Naive thymus-derived CD8-positive, alpha-beta T cell (primary cell): ENCODE measurements around the gene ELOVL1. TPM values are rescaled to one million over a fixed set of nuclear protein-coding genes. Genes with fewer than 3 reads are reported as not detected.

ENCODE experiments used
- ATAC-seq, 2 donors: fragments of 150-1000 bp; cut with Tn5 transposase in 1 of 2; sonication (Bioruptor Pico), chemical (Tn5 transposase) in 1 of 2; 1 replicate in 1 of 2; 2 replicates in 1 of 2; pipeline ENCODE4 v1.10.0; 2021; ENCODE audit warnings: mild to moderate bottlenecking in 2 of 2, moderate library complexity in 2 of 2
- POLR2A ChIA-PET: fragments of 350-600 bp; sonication (Branson Sonifier 250); formaldehyde crosslinking; loops from one replicate; lab custom pipeline; 2021; ENCODE audit warnings: antibody characterized with exemption; lab: Charles Lee
- DNase-seq, 10 donors: peaks; one replicate each; pipeline versions ENCODE4 v3.0.0 to v3.0.0-alpha.2; 2020 to 2022
- H3K27ac Mint-ChIP-seq, 10 donors: one replicate each; pipeline ENCODE4 v1.8.0; 2020 to 2022; ENCODE audit warnings: mild to moderate bottlenecking in 10 of 10, mixed read lengths in 10 of 10, moderate library complexity in 4 of 10, inconsistent platforms in 1 of 10
- H3K27me3 Mint-ChIP-seq, 5 donors: one replicate each; pipeline ENCODE4 v1.8.0; 2021 to 2022; ENCODE audit warnings: mixed read lengths in 5 of 5
- H3K36me3 Mint-ChIP-seq, 3 donors: one replicate each; pipeline ENCODE4 v1.8.0; 2020 to 2022; ENCODE audit warnings: mixed read lengths in 3 of 3, mild to moderate bottlenecking in 2 of 3, inconsistent platforms in 1 of 3
- H3K4me1 Mint-ChIP-seq, 4 donors: one replicate each; pipeline ENCODE4 v1.8.0; 2021 to 2022; ENCODE audit warnings: mixed read lengths in 4 of 4
- H3K4me3 Mint-ChIP-seq, 10 donors: one replicate each; pipeline ENCODE4 v1.8.0; 2020 to 2022; ENCODE audit warnings: mild to moderate bottlenecking in 10 of 10, mixed read lengths in 10 of 10, moderate library complexity in 6 of 10, inconsistent platforms in 1 of 10
- H3K9me3 Mint-ChIP-seq, 9 donors: one replicate each; pipeline ENCODE4 v1.8.0; 2020 to 2022; ENCODE audit warnings: mixed read lengths in 9 of 9, mild to moderate bottlenecking in 3 of 9, inconsistent platforms in 1 of 9, moderate library complexity in 1 of 9
- polyA plus RNA-seq, 3 donors: library from polyadenylated mRNA; unstranded; fragments of 300-500 nt; fragmentation: Illumina TruSeq; gene quantifications; one replicate each; pipeline ENCODE4 v1.2.3, GENCODE V29; 2021
- total RNA-seq, 8 experiments: library from RNA in 2 of 8; stranded (reverse) in 2 of 8; gene quantifications; one replicate each; pipeline ENCODE4 v1.2.3 and lab custom pipeline; 2021 to 2026

ELOVL1 gene
- total and polyA plus RNA-seq, 5 experiments from 2014 or later, result 30.3 to 49.4 (median 39.8) TPM

DNA sequence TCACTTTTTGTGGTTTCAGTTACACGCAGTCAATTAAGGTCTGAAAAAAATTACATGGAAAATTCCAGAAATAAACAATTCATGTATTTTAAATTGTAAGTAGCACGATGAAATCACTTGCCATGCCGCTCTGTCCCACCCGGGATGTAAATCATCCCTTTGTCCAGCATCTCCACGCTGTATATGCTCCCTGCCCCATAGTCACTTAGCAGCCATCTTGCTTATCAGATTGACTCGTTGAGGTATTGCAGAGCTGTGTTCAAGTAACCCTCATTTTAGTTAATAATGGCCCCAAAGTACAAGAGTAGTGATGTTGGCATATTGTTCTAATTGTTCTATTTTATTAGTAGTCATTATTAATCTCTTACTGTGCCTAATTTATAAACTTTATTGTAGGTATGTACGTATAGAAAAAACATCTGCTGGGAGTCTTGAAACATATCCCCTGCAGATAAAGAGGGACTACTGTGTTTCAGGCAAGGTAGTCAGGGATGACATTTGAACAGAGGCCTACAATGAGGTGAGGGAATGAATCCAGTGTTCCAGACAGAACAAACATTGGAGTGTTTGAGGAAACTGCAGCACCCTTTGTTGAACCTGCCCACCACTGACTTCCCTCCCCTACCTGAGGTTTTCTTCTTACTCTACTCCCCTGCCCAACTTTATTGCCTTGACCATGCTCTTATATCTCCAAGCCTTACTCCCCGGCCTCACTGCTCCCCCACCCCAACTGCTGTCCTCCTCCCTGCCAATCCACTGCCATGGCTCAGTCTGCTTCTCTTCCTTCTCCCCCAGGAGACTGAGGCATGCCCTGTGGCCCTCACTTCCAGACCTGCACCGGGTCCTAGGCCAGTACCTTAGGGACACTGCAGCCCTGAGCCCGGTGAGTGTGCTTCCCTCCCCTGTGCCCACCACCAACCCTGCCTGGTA, 16.1 kb downstream of the ELOVL1 start:
- Mint-ChIP-seq H3K27ac (peak overlapping the region in 6 of 10 donors; percentile 21 to 98 (median 77)), H3K36me3 (no peaks in the 10 kb centered on the region), H3K4me3 (no peak overlapping the region), H3K9me3 (no peaks in the 10 kb centered on the region), H3K27me3 (no peaks in the 10 kb centered on the region), H3K4me1 (peaks cover 6 to 15% (median 11%) of the 10 kb centered on the region in 4 donors)
- DNase-seq (no peak), ATAC-seq (no peak)
- POLR2A ChIA-PET, result interaction anchor here (1.8 kb wide), 1 partner anchor 15 kb away, joined by 4 read pairs; no protein-coding TSS in a partner anchor

DNA sequence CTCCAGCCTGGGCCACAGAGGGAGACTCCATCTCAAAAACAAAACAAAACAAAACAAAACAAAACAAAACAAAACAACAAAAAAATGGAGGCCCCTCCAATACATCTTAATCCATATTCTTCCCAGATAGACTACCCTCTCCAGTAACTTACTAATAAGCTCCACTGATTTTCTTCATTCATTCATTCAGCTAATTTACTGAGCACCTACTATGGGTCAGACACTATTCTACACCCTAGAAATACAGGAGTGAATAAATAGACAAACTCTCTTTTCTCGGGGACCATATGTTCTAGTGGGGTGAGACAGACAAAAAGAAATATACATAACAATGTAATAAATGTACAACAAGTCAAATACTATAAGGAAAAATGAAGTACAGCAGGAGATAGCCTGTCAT, 16.8 kb downstream of the ELOVL1 start:
- Mint-ChIP-seq H3K27me3 (no peaks in the 10 kb centered on the region), H3K27ac (peak overlapping the region in 6 of 10 donors; percentile 4 to 98 (median 62)), H3K4me3 (no peak overlapping the region), H3K4me1 (peaks cover 6 to 15% (median 11%) of the 10 kb centered on the region in 4 donors), H3K36me3 (no peaks in the 10 kb centered on the region), H3K9me3 (no peaks in the 10 kb centered on the region)
- POLR2A ChIA-PET, result no interaction called here
- ATAC-seq, result no peak
- no peak for DNase-seq

- POLR2A ChIA-PET, result no interaction called here
Measured at GRCh38 chr1:43349594-43350306, 18.1 kb downstream of the ELOVL1 start.

DNA sequence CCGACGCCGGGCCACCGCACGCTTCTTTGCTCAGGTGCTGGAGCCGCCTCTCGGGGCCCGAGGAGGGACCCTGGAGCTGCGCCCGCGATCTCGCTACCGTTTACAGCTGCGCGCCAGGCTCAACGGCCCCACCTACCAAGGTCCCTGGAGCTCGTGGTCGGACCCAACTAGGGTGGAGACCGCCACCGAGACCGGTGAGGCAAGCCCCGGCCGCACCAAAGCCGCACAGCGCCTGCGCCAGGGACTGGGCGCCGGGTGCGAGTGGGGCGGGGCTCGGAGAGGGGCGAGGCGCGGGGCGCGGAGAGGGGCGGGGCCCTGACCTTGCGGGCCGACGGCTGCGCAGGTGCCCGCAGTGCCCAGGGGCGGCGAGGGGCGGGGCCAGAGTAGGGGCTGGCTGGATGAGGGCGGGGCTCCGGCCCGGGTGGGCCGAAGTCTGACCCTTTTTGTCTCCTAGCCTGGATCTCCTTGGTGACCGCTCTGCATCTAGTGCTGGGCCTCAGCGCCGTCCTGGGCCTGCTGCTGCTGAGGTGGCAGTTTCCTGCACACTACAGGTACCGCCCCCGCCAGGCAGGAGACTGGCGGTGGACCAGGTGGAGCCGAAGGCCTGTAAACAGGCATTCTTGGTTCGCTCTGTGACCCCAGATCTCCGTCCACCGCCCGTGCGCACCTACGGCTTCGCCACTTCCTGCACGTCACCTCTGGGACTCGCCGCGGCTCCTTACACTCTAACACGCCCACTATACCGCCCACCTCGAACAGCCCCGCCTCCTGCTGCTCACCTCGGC, 18.8 kb downstream of the ELOVL1 start:
- peaks cover 6 to 14% (median 12%) of the 10 kb centered on the region in 4 donors for H3K4me1 Mint-ChIP-seq
- H3K36me3 Mint-ChIP-seq, result no peaks in the 10 kb centered on the region
- peak; percentile 84 to 92 for ATAC-seq
- peak; percentile 19 to 85 (median 71) for DNase-seq
- POLR2A ChIA-PET, result interaction anchor here (0.9 to 1.1 kb wide), 4 partner anchors 10 to 41 kb away, joined by 3 to 4 read pairs (median 3); partner anchors contain the start of genes CDC20, MED8 and SZT2
- H3K27me3 Mint-ChIP-seq, result no peaks in the 10 kb centered on the region
- peak overlapping the region in 9 of 10 donors; percentile 75 to 98 (median 94) for H3K27ac Mint-ChIP-seq
- H3K9me3 Mint-ChIP-seq, result no peaks in the 10 kb centered on the region
- H3K4me3 Mint-ChIP-seq, result peak overlapping the region; percentile 44 to 87 (median 82)

More at GRCh38 chr1:43349594-43350306, 18.1 kb downstream of the ELOVL1 start:
- Mint-ChIP-seq H3K4me1 (peaks cover 6 to 15% (median 12%) of the 10 kb centered on the region in 4 donors), H3K36me3 (no peaks in the 10 kb centered on the region), H3K4me3 (peak overlapping the region; percentile 44 to 87 (median 82)), H3K9me3 (no peaks in the 10 kb centered on the region), H3K27ac (peak overlapping the region; percentile 66 to 98 (median 94)), H3K27me3 (no peaks in the 10 kb centered on the region)
- ATAC-seq (peak in 1 of 2 donors; percentile 3), DNase-seq (no peak)

DNA sequence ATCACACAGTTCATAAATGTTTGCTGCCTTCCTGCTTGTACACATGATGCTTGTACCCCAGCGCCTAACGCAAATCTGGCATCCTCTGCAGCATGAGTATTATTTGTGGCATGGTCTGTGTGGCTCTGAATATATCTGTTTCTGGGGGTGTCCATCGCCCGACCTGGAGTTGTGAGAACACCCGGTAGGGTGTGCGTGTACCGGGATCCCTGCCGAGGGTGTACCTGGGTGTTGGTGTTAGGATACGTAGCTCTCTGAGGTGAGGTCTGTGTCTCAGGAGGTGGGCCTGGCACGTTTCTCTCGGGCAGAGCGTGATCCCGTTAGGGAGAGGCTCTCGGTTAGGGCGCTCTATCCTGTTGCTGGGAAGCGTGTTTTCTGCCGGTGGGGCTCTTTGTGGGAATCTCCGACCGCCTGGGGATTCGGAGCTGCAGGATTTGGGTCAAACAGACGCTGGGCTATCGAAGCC, 19.4 kb downstream of the ELOVL1 start:
- Mint-ChIP-seq H3K36me3 (no peaks in the 10 kb centered on the region), H3K9me3 (no peaks in the 10 kb centered on the region), H3K4me1 (peaks cover 6 to 16% (median 11%) of the 10 kb centered on the region in 4 donors), H3K27me3 (no peaks in the 10 kb centered on the region), H3K27ac (peak overlapping the region in 8 of 10 donors; percentile 14 to 87 (median 73)), H3K4me3 (peak overlapping the region in 9 of 10 donors; percentile 11 to 84 (median 68))
- POLR2A ChIA-PET, result interaction anchor here (0.9 to 1.1 kb wide), 4 partner anchors 10 to 42 kb away, joined by 3 to 4 read pairs (median 3); partner anchors contain the start of genes CDC20, MED8 and SZT2
- no peak for DNase-seq
- no peak for ATAC-seq

DNA sequence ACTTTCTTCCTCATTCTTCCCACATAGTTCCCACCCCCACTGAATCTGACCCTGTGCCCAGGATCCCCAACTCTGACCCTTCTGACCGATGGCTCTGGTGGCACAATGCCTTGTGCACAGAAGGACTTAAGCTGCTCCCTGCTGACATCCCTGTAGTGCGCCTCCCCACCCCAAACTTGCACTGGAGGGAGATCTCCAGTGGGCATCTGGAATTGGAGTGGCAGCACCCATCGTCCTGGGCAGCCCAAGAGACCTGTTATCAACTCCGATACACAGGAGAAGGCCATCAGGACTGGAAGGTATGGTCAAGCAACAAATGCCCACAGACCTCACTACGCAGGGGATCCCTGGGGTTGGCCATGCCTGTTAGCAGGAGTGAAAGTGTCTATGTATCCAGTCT, 21.2 kb downstream of the ELOVL1 start:
- DNase-seq (no peak), ATAC-seq (no peak)
- Mint-ChIP-seq H3K27ac (peak overlapping the region in 1 of 10 donors; percentile 17), H3K27me3 (no peaks in the 10 kb centered on the region), H3K4me3 (no peak overlapping the region), H3K36me3 (no peaks in the 10 kb centered on the region), H3K4me1 (peaks cover 6 to 13% (median 10%) of the 10 kb centered on the region in 4 donors), H3K9me3 (no peaks in the 10 kb centered on the region)
- POLR2A ChIA-PET, result no interaction called here

DNA sequence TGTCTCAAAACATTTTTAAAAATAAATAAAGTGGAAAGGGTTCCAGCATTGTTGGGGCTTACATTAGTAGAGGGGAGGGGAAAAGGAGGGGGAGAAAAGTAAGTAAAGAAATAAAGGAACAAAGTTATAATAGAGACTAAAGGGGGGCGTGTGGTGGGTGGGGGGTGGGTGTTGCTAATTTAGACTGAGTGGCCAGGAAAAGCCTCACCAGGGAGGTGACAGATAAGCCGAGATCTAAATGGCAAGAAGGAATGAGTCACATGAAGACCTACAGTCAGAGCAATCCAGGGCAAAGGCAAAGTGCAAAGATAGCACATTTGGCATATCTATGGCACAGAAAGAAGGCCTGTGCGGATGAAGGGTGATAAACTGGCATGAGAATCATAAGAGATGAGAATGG, 22.7 kb downstream of the ELOVL1 start:
- no peak overlapping the region for H3K4me3 Mint-ChIP-seq
- POLR2A ChIA-PET, result no interaction called here
- no peak overlapping the region for H3K27ac Mint-ChIP-seq
- H3K27me3 Mint-ChIP-seq, result no peaks in the 10 kb centered on the region
- ATAC-seq (no peak), DNase-seq (no peak)
- H3K9me3 Mint-ChIP-seq, result no peaks in the 10 kb centered on the region
- H3K36me3 Mint-ChIP-seq, result no peaks in the 10 kb centered on the region
- H3K4me1 Mint-ChIP-seq, result peaks cover 6 to 13% (median 10%) of the 10 kb centered on the region in 4 donors

DNA sequence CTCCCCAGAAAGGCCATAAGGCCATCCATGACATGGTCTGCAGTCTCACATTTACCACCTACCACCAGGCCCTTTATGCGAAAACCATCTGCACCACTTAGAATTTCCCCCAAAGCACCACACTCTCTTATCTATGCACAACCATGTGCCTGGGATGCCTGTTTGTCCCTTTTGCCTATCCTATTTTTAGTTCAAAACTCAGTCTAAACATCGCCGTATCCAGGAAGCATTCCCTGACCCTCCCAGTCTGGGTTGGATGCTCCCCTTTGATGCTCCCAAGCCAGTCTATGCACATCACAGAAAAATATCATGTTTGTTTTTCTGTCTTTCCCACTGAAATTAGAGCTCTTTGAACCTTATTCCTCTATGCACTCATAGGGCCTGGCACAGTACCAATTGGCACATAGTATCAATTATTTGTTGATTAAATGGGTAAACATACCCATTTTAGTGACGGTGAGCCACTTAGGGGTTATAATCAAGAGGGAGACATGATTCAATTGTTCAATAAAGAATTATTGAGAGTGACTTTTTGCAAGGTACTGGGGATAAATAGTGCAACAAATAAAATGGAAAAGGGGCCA, 23.5 kb downstream of the ELOVL1 start:
- ATAC-seq, result no peak
- no peak for DNase-seq
- POLR2A ChIA-PET, result no interaction called here
- Mint-ChIP-seq H3K4me1 (peaks cover under 1 to 7% (median 4%) of the 10 kb centered on the region in 4 donors), H3K4me3 (no peak overlapping the region), H3K27ac (peak overlapping the region in 2 of 10 donors; percentile 1 to 56), H3K9me3 (no peaks in the 10 kb centered on the region), H3K27me3 (no peaks in the 10 kb centered on the region), H3K36me3 (no peaks in the 10 kb centered on the region)

GRCh38 chr1:43340559-43340958, 27.3 kb downstream of the ELOVL1 start:
- Mint-ChIP-seq H3K36me3 (no peaks in the 10 kb centered on the region), H3K9me3 (no peaks in the 10 kb centered on the region), H3K4me3 (no peak overlapping the region), H3K27me3 (peaks cover 0 to 1% (median 0%) of the 10 kb centered on the region in 5 donors), H3K27ac (no peak overlapping the region), H3K4me1 (peaks cover 0 to 2% (median 0%) of the 10 kb centered on the region in 4 donors)
- DNase-seq, result no peak
- ATAC-seq, result no peak
- POLR2A ChIA-PET, result no interaction called here

GRCh38 chr1:43339584-43340232, 28.1 kb downstream of the ELOVL1 start:
- no peaks in the 10 kb centered on the region for H3K36me3 Mint-ChIP-seq
- DNase-seq (no peak), ATAC-seq (no peak)
- peaks cover 0 to 1% (median 0%) of the 10 kb centered on the region in 5 donors for H3K27me3 Mint-ChIP-seq
- H3K4me3 Mint-ChIP-seq, result no peak overlapping the region
- H3K9me3 Mint-ChIP-seq, result no peaks in the 10 kb centered on the region
- peaks cover 0 to 2% (median 0%) of the 10 kb centered on the region in 4 donors for H3K4me1 Mint-ChIP-seq
- H3K27ac Mint-ChIP-seq, result no peak overlapping the region
- POLR2A ChIA-PET, result no interaction called here

DNA sequence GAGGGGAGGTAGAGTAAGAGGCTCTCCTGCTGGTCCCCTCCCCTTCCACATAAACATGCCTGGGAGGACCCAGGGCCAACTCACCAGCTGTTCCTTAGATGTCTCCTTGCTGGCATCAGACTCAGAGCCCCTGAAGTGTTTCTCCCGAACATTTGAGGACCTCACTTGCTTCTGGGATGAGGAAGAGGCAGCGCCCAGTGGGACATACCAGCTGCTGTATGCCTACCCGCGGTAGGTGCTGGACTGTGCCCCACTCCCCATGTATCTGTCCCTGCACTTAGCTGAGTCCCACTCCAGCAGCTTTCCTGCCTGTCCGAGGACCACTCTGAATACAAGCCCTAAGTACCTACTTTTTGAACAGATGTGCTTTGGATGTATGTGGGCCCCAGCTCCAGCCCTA, 29.8 kb downstream of the ELOVL1 start:
- Mint-ChIP-seq H3K27ac (peak overlapping the region in 2 of 10 donors; percentile 38 to 43), H3K9me3 (no peaks in the 10 kb centered on the region), H3K4me3 (no peak overlapping the region), H3K36me3 (no peaks in the 10 kb centered on the region), H3K27me3 (peaks cover 0 to 1% (median 0%) of the 10 kb centered on the region in 5 donors), H3K4me1 (peaks cover 0 to 2% (median 0%) of the 10 kb centered on the region in 4 donors)
- POLR2A ChIA-PET, result no interaction called here
- DNase-seq (no peak), ATAC-seq (no peak)
